IPS-20b (cell line): ENCODE measurements around the gene FAHD2A.

ENCODE experiments used
- H3K27ac ChIP-seq: one replicate; pipeline ENCODE4 v1.5.1; 2013; ENCODE audit warnings: low read length
- H3K27me3 ChIP-seq: 2 replicates; pipeline ENCODE4 v1.6.1; 2013; ENCODE audit warnings: mild to moderate bottlenecking, low read length, inconsistent platforms; ENCODE audit not compliant: insufficient read depth
- H3K36me3 ChIP-seq: 2 replicates; pipeline ENCODE4 v1.6.1; 2013; ENCODE audit warnings: low read depth, mild to moderate bottlenecking, inconsistent platforms, low read length, moderate library complexity; ENCODE audit not compliant: insufficient read depth
- H3K4me1 ChIP-seq: 2 replicates; pipeline ENCODE4 v1.6.1; 2013; ENCODE audit warnings: mild to moderate bottlenecking, control low read depth, inconsistent platforms, low read length, moderate library complexity; ENCODE audit not compliant: insufficient read depth
- H3K4me3 ChIP-seq: 2 replicates; pipeline ENCODE4 v1.5.1; 2013; ENCODE audit warnings: mild to moderate bottlenecking, low read length, inconsistent platforms
- H3K9ac ChIP-seq: 2 replicates; pipeline ENCODE4 v1.6.1; 2013; ENCODE audit warnings: low read depth, mild to moderate bottlenecking, inconsistent platforms, low read length, moderate library complexity
- H3K9me3 ChIP-seq: 2 replicates; pipeline ENCODE4 v1.6.1; 2013; ENCODE audit warnings: mild to moderate bottlenecking, low read depth, low read length, inconsistent platforms; ENCODE audit not compliant: insufficient read depth

FAHD2A gene

GRCh38 chr2:95361216-95361980 lies 41.1 kb upstream of the FAHD2A start:
- Histone ChIP-seq H3K27ac (no peak overlapping the region), H3K27me3 (no peaks in the 10 kb centered on the region), H3K36me3 (no peaks in the 10 kb centered on the region), H3K4me1 (no peaks in the 10 kb centered on the region), H3K9me3 (no peaks in the 10 kb centered on the region), H3K9ac (no peak overlapping the region), H3K4me3 (no peak overlapping the region)

- Histone ChIP-seq H3K4me1 (no peaks in the 10 kb centered on the region), H3K27me3 (no peaks in the 10 kb centered on the region), H3K4me3 (no peak overlapping the region), H3K9me3 (no peaks in the 10 kb centered on the region), H3K36me3 (no peaks in the 10 kb centered on the region), H3K9ac (no peak overlapping the region), H3K27ac (no peak overlapping the region)
Observed at GRCh38 chr2:95362486-95362885, 40.0 kb upstream of the FAHD2A start.

- Histone ChIP-seq H3K36me3 (no peaks in the 10 kb centered on the region), H3K4me3 (no peak overlapping the region), H3K9me3 (no peaks in the 10 kb centered on the region), H3K27me3 (0 out of 2 replicates have a peak, but pooled peaks cover 4% of the 10 kb centered on the region), H3K4me1 (no peaks in the 10 kb centered on the region), H3K27ac (no peak overlapping the region), H3K9ac (no peak overlapping the region)
Observed at GRCh38 chr2:95366514-95366913, 36.0 kb upstream of the FAHD2A start.

DNA sequence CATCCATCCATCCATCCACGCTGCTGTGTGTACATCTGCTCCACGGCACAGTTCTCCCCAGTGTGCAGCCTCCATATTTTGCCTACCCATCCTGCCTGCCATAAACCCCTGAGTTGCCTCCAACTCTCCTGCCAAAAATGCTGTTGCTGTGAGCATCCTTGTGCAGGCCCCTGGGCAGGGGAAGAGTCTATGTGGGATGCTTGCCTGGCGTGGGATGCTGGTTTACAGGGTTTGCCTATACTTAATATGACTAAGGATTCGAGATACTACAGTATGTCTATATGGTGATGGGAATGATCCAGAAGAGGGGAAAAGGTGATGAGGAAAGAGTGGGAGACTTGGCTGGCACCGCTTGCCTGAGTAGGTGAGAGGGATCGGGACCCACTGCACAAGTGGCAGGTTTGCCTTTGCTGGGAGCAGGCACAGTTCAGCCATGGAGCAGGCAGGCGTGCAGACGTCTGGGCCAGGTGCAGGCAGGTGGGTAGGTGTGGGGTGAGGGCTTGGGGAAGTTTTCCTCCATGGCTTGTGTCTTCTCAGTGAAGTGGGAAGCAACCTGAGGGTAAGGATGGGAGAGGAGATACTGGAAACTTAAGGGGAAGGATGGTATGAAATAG lies 30.2 kb upstream of the FAHD2A start:
- H3K9me3 ChIP-seq = no peaks in the 10 kb centered on the region
- no peak overlapping the region for H3K27ac ChIP-seq
- no peaks in the 10 kb centered on the region for H3K36me3 ChIP-seq
- no peak overlapping the region for H3K9ac ChIP-seq
- no peak overlapping the region for H3K4me3 ChIP-seq
- no peaks in the 10 kb centered on the region for H3K4me1 ChIP-seq
- 0 out of 2 replicates have a peak, but pooled peaks cover 4% of the 10 kb centered on the region for H3K27me3 ChIP-seq

DNA sequence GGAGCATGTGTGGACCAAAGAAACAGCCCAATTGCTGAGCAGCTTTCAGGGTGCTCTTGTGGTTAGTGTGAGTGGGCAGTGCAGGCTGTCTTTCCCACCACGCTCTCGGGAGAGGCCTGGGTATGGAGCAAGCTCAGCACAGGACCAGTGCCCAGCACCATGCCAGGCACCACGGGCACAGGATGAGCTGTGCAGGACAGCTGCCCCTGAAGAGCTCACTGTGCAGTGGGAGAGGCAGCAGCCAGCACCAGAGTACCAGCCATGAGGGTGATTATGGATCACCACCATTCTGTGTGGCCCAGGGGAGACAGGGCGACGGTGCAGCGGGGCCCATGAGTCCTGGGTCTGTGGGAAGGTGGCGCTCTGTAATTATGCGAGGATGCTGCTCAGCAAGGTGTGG lies 29.7 kb upstream of the FAHD2A start:
- Histone ChIP-seq H3K9me3 (no peaks in the 10 kb centered on the region), H3K4me1 (no peaks in the 10 kb centered on the region), H3K27me3 (0 out of 2 replicates have a peak, but pooled peaks cover 4% of the 10 kb centered on the region)

DNA sequence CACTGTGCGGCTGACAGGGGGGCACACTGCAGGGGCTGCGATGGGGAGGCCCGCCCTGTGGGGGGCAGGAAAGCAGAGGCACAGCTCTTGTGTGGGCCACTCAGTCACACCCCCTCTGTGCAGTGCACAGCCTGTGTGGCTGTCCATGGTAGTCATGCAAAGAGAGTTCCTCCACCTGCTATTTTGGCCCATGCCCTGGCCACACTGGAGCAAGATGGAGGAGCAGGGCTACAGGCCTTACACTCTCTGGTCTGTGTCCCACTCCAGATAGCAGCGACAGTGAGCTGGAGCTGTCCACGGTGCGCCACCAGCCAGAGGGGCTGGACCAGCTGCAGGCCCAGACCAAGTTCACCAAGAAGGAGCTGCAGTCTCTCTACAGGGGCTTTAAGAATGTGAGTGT lies 28.5 kb upstream of the FAHD2A start:
- H3K9me3 ChIP-seq = no peaks in the 10 kb centered on the region
- H3K27ac ChIP-seq = no peak overlapping the region
- no peak overlapping the region for H3K4me3 ChIP-seq
- H3K9ac ChIP-seq = no peak overlapping the region
- H3K36me3 ChIP-seq = no peaks in the 10 kb centered on the region
- H3K27me3 ChIP-seq = no peaks in the 10 kb centered on the region
- H3K4me1 ChIP-seq = no peaks in the 10 kb centered on the region

More for the DNA sequence above, 29.7 kb upstream of the FAHD2A start:
- H3K4me3 ChIP-seq = no peak overlapping the region
- no peak overlapping the region for H3K27ac ChIP-seq
- H3K36me3 ChIP-seq = no peaks in the 10 kb centered on the region
- no peak overlapping the region for H3K9ac ChIP-seq

DNA sequence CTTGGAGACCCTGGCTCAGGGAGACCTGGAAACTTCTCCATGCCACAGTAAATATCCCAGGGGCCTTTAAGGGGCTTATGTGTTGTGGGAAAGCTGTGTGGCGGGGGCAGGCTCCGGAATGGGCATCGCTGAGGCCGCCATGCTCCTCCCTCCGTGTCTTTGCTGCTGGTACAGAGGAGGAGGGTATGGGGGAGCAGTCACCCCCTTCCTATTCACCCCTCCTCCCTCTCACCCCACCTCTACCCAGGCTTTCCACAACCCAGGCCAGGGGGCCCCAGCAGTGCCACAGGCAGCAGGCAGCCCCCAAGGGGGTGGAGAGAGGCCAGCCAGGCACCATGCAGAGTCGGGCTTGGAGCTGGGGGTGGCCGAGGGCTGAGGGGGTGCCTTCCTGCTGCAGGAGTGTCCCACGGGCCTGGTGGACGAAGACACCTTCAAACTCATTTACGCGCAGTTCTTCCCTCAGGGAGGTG lies 28.0 kb upstream of the FAHD2A start:
- H3K9me3 ChIP-seq = no peaks in the 10 kb centered on the region
- no peak overlapping the region for H3K27ac ChIP-seq
- H3K9ac ChIP-seq = no peak overlapping the region
- H3K27me3 ChIP-seq = no peaks in the 10 kb centered on the region
- H3K36me3 ChIP-seq = no peaks in the 10 kb centered on the region
- no peak overlapping the region for H3K4me3 ChIP-seq
- H3K4me1 ChIP-seq = no peaks in the 10 kb centered on the region

DNA sequence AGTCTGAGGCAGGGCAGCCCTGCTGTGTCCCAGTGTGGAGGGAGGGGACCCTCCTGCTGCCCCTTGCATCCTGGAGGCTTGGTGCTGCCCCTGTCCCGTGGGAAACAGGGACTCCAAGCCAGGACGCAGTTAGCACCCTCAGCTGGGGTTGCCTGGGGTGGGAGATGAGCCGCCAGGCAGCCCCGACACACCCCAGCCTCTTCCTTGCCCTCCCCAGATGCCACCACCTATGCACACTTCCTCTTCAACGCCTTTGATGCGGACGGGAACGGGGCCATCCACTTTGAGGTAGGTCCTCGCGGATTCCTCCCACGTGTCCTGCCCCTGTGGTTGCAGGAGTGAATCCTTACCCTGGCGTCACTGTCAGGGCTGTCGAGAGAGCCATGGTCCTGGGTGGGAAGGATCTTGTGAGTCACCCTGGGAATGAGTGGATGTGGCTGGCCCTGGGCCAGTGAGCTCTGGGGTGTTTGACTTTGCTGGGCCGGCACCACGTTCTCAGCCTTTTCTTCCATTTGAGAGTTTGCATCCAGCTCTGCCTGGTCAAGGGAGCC lies 27.5 kb upstream of the FAHD2A start:
- H3K9ac ChIP-seq = no peak overlapping the region
- H3K4me1 ChIP-seq = no peaks in the 10 kb centered on the region; the same call in 1 of the 2 replicates
- no peak overlapping the region for H3K27ac ChIP-seq
- H3K27me3 ChIP-seq = no peaks in the 10 kb centered on the region
- no peaks in the 10 kb centered on the region for H3K9me3 ChIP-seq
- H3K36me3 ChIP-seq = no peaks in the 10 kb centered on the region
- no peak overlapping the region for H3K4me3 ChIP-seq

GRCh38 chr2:95375532-95376150 lies 26.9 kb upstream of the FAHD2A start:
- Histone ChIP-seq H3K9me3 (no peaks in the 10 kb centered on the region), H3K4me3 (no peak overlapping the region), H3K27me3 (no peaks in the 10 kb centered on the region; the same call in 1 of the 2 replicates), H3K27ac (no peak overlapping the region), H3K9ac (no peak overlapping the region), H3K36me3 (no peaks in the 10 kb centered on the region), H3K4me1 (no peaks in the 10 kb centered on the region; the same call in 1 of the 2 replicates)

GRCh38 chr2:95376311-95377215 lies 25.9 kb upstream of the FAHD2A start:
- no peaks in the 10 kb centered on the region for H3K36me3 ChIP-seq
- H3K9ac ChIP-seq = no peak overlapping the region
- no peak overlapping the region for H3K27ac ChIP-seq
- H3K4me1 ChIP-seq = no peaks in the 10 kb centered on the region; the same call in 1 of the 2 replicates
- H3K4me3 ChIP-seq = no peak overlapping the region
- H3K9me3 ChIP-seq = no peaks in the 10 kb centered on the region
- H3K27me3 ChIP-seq = no peaks in the 10 kb centered on the region; the same call in 1 of the 2 replicates
